Astrocyte of the spinal cord (primary cell): ENCODE results near the gene CDH5.

Experiments used
- DNase-seq: peaks from one replicate; pipeline ENCODE4 v3.0.0; 2011; ENCODE audit warnings: low read depth, low spot score
- H3K4me3 ChIP-seq: 2 replicates; pipeline ENCODE4 v1.5.1; 2011; ENCODE audit warnings: low read depth, mild to moderate bottlenecking, low read length, moderate library complexity
- in situ Hi-C: cut with HindIII; loops from 2 replicates; pipeline ENCODE4 v1.10.0; 2017; ENCODE audit warnings: low sequenced_read_pairs
- TF ChIP-seq, protein P1 (sequence below): IDR thresholded peaks from 2 replicates; pipeline ENCODE4 v1.5.1; 2012; ENCODE audit warnings: low read depth, mild to moderate bottlenecking, low read length, inconsistent platforms

Gene CDH5

DNA sequence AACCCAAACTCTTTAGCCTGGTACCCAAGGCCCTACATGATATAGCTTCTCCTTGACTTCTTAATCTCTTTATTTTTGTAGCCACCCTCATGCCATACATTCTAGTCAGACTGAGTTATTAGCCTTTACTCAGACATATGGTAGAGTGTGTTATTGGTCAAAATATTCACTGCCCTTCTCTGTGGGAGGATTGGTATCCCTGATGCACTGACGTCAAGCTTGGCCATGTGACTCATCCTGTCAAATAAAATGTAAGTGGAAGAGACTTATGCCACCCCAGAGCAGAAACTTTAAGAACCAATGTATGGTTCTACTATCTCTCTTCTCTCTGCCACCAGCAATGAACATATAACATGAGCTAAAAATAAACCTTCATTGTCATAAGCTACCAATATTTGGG, 48.4 kb downstream of the CDH5 start:
- in situ Hi-C loops = no loop called here
- H3K4me3 ChIP-seq = no peak overlapping the region
- peak; percentile 9 for DNase-seq
- TF ChIP-seq, protein P1, sequence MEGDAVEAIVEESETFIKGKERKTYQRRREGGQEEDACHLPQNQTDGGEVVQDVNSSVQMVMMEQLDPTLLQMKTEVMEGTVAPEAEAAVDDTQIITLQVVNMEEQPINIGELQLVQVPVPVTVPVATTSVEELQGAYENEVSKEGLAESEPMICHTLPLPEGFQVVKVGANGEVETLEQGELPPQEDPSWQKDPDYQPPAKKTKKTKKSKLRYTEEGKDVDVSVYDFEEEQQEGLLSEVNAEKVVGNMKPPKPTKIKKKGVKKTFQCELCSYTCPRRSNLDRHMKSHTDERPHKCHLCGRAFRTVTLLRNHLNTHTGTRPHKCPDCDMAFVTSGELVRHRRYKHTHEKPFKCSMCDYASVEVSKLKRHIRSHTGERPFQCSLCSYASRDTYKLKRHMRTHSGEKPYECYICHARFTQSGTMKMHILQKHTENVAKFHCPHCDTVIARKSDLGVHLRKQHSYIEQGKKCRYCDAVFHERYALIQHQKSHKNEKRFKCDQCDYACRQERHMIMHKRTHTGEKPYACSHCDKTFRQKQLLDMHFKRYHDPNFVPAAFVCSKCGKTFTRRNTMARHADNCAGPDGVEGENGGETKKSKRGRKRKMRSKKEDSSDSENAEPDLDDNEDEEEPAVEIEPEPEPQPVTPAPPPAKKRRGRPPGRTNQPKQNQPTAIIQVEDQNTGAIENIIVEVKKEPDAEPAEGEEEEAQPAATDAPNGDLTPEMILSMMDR = no peak

DNA sequence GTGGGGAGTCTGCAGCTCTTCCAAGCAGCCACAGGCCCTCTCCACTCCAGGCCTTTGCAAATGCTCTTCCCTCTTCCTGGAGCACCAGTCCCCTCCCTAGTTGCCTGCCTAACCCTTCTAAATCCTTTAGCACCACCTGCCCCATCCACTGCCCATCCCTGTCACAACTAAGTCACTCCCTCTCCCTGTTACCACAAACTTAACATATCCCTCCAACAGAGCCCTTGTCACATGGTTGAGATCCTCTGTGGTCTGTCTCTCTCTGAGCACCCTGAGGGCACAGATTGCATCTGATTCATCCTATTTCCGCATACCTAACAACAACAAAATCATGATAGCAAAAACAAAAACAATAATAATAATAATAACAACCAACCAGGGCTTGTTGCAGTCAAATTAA, 49.6 kb downstream of the CDH5 start:
- DNase-seq = no peak
- in situ Hi-C loops = no loop called here
- no peak overlapping the region for H3K4me3 ChIP-seq
- TF ChIP-seq, protein P1 = no peak

DNA sequence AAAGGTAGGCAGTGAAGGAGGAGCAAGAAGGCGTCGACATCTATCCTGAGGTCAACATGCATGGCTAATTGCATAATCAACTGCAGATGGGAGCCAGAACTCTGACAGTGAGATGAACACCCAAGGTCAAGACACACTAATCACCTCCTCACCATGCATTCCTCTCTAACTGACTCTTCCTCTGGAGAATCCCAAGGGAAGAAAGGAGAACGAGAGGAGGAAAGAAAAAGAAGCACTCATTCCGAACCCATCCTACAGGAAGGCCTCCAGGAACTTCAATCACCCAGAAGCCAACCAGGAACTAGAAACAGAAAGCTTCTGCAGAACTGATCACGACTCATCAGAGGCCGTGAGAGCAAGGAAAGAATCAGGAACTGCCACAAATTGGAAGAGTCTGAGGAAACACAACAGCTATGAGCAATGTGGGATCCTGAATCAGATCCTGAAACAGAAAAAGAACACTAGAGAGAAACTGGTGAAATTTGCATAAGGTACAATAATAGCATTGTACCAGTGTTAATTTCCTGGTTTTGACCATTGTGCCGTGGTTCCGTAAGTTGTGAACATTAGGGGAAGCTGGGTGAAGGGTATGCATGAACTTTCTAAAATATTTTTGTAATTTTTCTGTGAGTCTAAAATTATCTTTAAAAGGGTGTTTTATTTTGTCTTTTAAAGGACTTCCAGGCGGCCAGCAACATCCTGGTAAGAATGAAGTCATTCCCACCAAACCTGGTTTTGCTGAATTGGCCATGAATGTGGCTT, 50.6 kb downstream of the CDH5 start:
- TF ChIP-seq, protein P1 = no peak
- in situ Hi-C loops = no loop called here
- peak; percentile 18 for DNase-seq
- H3K4me3 ChIP-seq = no peak overlapping the region

DNA sequence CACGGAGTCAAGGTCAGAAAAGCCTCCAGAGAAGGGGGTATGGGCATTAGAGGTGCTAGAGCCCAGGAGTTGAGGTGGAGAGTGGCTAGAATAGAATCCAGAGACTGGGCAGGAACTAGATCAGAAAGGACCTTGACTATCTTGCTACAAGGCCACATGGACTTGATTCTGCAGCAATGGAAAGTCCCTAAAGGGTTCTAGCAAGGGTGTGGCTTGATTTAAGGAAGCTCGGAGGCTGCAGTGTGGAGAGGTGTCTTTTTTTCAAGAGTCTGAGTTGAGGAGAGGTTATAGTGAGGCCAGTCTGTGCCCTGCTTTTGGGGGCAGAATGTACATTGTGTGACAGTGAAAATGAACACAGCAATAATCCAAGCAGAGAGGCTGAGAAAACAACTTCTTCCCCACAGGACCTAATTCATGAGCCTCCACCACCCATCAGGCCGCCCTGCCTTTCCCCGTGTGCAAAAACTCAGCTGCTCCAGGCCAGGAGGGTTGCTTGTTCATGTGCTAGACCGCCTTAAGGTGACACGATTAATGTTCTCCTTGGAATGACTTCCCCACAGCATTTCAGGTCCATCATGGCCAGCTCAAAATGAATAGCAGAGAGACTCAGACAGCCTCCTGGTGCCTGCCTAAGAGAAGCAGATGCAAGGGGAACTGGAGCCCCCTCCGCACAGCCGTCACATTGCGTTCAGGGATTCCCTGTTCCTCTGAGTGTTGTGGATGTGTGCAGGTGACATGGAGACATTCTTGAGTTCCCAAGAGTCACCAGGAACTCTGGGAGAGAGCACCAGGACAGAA, 51.9 kb downstream of the CDH5 start:
- in situ Hi-C loops = no loop called here

DNA sequence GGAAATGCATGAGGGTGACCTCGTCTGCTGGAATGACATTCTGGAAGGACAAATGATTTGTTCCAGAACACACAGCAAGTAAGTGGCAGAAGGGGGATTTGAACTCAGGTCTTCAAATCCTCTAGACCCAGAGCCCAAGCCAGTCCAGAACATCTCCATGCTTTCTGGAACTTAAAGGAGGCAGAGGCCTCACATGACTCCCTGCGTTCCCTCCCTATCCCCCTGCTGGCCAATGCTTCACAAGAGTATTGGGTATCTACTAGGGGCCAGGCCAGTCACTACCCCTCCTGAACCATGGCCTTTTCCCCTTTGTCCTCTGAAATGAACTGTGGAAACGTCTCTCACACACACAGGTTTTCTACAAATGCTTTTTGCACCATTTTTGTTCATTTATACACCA, 53.0 kb downstream of the CDH5 start:
- TF ChIP-seq, protein P1 = no peak
- no peak for DNase-seq
- in situ Hi-C loops = no loop called here
- H3K4me3 ChIP-seq = no peak overlapping the region

More for the DNA sequence above, 51.9 kb downstream of the CDH5 start:
- no peak overlapping the region for H3K4me3 ChIP-seq
- TF ChIP-seq, protein P1 = no peak
- no peak for DNase-seq

DNA sequence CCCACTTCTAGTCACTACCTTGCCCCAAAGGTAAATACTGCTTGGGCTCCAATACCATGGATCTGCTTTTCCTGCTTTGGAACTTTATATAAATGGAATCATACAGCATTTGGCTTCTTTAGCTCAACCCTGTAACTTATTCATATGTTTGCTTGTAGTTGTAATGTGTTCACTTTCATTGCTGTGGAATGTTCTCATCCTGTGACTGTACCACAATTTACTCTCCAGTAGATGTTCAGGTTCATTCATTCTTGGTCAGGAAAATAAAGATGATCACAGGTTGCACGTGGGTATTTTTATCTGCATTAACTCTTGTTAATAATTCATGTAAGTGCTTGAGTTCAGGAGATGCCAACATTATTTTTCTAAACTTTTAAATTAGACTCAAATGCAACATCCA, 53.9 kb downstream of the CDH5 start:
- no peak overlapping the region for H3K4me3 ChIP-seq
- TF ChIP-seq, protein P1 = no peak
- in situ Hi-C loops = no loop called here
- DNase-seq = peak; percentile 19
